Smooth muscle cell (in vitro differentiated cells): ENCODE measurements around the gene HRAS. TPM values are rescaled to one million over a fixed set of nuclear protein-coding genes. Genes with fewer than 3 reads are reported as not detected.

Experiments
- DNase-seq: peaks from one replicate; lab custom pipeline; 2025; ENCODE audit not compliant: unreplicated experiment; lab: John Stamatoyannopoulos, UW
- H2AFZ ChIP-seq: fragments of 200-600 bp; sonication (generic); 2 replicates; pipeline ENCODE4 v1.6.0; 2016; ENCODE audit warnings: antibody characterized with exemption, low read depth, mild to moderate bottlenecking
- H3F3A ChIP-seq: fragments of 200-600 bp; sonication (generic); 2 replicates; pipeline ENCODE4 v1.6.0; 2017; ENCODE audit warnings: antibody characterized with exemption, low read depth
- H3K27ac ChIP-seq: fragments of 200-600 bp; sonication (generic); 2 replicates; pipeline ENCODE4 v1.5.1; 2016; ENCODE audit warnings: low read depth, mild to moderate bottlenecking
- H3K27me3 ChIP-seq: fragments of 200-600 bp; sonication (generic); 2 replicates; pipeline ENCODE4 v1.6.1; 2016; ENCODE audit warnings: low read depth, mild to moderate bottlenecking
- H3K36me3 ChIP-seq: fragments of 200-600 bp; sonication (generic); 2 replicates; pipeline ENCODE4 v1.5.1; 2016; ENCODE audit warnings: low read depth
- H3K4me1 ChIP-seq: fragments of 200-600 bp; sonication (generic); 2 replicates; pipeline ENCODE4 v1.5.1; 2016; ENCODE audit warnings: low read depth
- H3K4me2 ChIP-seq: fragments of 200-600 bp; sonication (generic); 2 replicates; pipeline ENCODE4 v1.6.0; 2016; ENCODE audit warnings: mild to moderate bottlenecking
- H3K4me3 ChIP-seq: fragments of 200-600 bp; sonication (generic); 2 replicates; pipeline ENCODE4 v1.5.1; 2016; ENCODE audit warnings: mild to moderate bottlenecking
- H3K79me2 ChIP-seq: fragments of 200-600 bp; sonication (generic); 2 replicates; pipeline ENCODE4 v1.6.0; 2016; ENCODE audit warnings: low read depth, mild to moderate bottlenecking
- H3K9ac ChIP-seq: fragments of 200-600 bp; sonication (generic); 2 replicates; pipeline ENCODE4 v1.6.0; 2016; ENCODE audit warnings: low read depth
- H3K9me3 ChIP-seq: fragments of 200-600 bp; sonication (generic); replicated peaks from 2 replicates; pipeline ENCODE4 v1.5.1; 2016; ENCODE audit warnings: low read depth
- H4K20me1 ChIP-seq: fragments of 200-600 bp; sonication (generic); 2 replicates; pipeline ENCODE4 v1.6.0; 2016; ENCODE audit warnings: low read depth
- CTCF ChIP-seq: fragments of 200-600 bp; sonication (generic); IDR thresholded peaks from 2 replicates; pipeline ENCODE4 v1.5.1; 2017; ENCODE audit warnings: borderline replicate concordance, mild to moderate bottlenecking, antibody characterized with exemption; ENCODE audit not compliant: insufficient read depth, poor library complexity, severe bottlenecking
- WGBS: methylation state at CpG from one replicate; pipeline ENCODE4 v1.1.7; 2016; ENCODE audit warnings: low lambda C conversion rate; 5-methylcytosine and 5-hydroxymethylcytosine counted together
- polyA plus RNA-seq: library from polyadenylated mRNA; unstranded; fragments of >200 nt; fragmentation: Nextera tagmentation; extraction: Ambion mirVana; gene quantifications from 2 replicates; pipeline ENCODE4 v1.2.1, GENCODE V29; 2016
- total RNA-seq: library from RNA; depleted of rRNA; stranded (reverse); fragments of >200 nt; gene quantifications from 2 replicates; pipeline ENCODE4 v1.2.3, GENCODE V29; 2014

Gene HRAS
- total and polyA plus RNA-seq, 2 experiments from 2014 or later = 39.9 to 59.1 TPM

GRCh38 chr11:545171-545570 lies 9.8 kb upstream of the HRAS start:
- no peak for TF ChIP-seq CTCF
- no peak overlapping the region for H3K4me2 ChIP-seq
- no peaks in the 10 kb centered on the region for H3K79me2 ChIP-seq
- WGBS = 90% methylated on average over 11 of the region's 11 CpGs
- no peaks in the 10 kb centered on the region for H4K20me1 ChIP-seq
- H2AFZ ChIP-seq = no peak overlapping the region
- DNase-seq = no peak
- H3K36me3 ChIP-seq = no peaks in the 10 kb centered on the region
- H3K9ac ChIP-seq = no peak overlapping the region
- no peaks in the 10 kb centered on the region for H3K27me3 ChIP-seq
- no peaks in the 10 kb centered on the region for H3F3A ChIP-seq
- H3K4me3 ChIP-seq = no peak overlapping the region
- H3K4me1 ChIP-seq = no peaks in the 10 kb centered on the region
- no peak overlapping the region for H3K27ac ChIP-seq
- H3K9me3 ChIP-seq = no peaks in the 10 kb centered on the region

- DNase-seq = no peak
- Histone ChIP-seq H3K27me3 (no peaks in the 10 kb centered on the region), H3F3A (no peaks in the 10 kb centered on the region), H3K4me3 (no peak overlapping the region), H3K9me3 (no peaks in the 10 kb centered on the region), H3K79me2 (no peaks in the 10 kb centered on the region), H2AFZ (no peak overlapping the region), H4K20me1 (no peaks in the 10 kb centered on the region), H3K4me1 (no peaks in the 10 kb centered on the region), H3K27ac (no peak overlapping the region), H3K4me2 (no peak overlapping the region), H3K36me3 (no peaks in the 10 kb centered on the region), H3K9ac (no peak overlapping the region)
- no peak for TF ChIP-seq CTCF
- 100% methylated on average over 1 of the region's 5 CpGs for WGBS
Observed at GRCh38 chr11:544817-545166, 9.4 kb upstream of the HRAS start.

GRCh38 chr11:541433-541885 lies 6.1 kb upstream of the HRAS start:
- H3K4me2 ChIP-seq = no peak overlapping the region
- no peaks in the 10 kb centered on the region for H3K27me3 ChIP-seq
- peaks cover 5% of the 10 kb centered on the region for H3K4me1 ChIP-seq
- no peak overlapping the region for H3K27ac ChIP-seq
- H3K36me3 ChIP-seq = no peaks in the 10 kb centered on the region
- no peak overlapping the region for H2AFZ ChIP-seq
- H3K79me2 ChIP-seq = no peaks in the 10 kb centered on the region
- no peak for TF ChIP-seq CTCF
- H3K4me3 ChIP-seq = no peak overlapping the region
- 94% methylated on average over 9 of the region's 20 CpGs for WGBS
- H3K9ac ChIP-seq = no peak overlapping the region
- no peaks in the 10 kb centered on the region for H3F3A ChIP-seq
- DNase-seq = no peak
- H4K20me1 ChIP-seq = no peaks in the 10 kb centered on the region
- H3K9me3 ChIP-seq = no peaks in the 10 kb centered on the region

GRCh38 chr11:540583-541432 lies 5.4 kb upstream of the HRAS start:
- DNase-seq = no peak

More at GRCh38 chr11:540583-541432, 5.4 kb upstream of the HRAS start:
- WGBS = 93% methylated on average over 23 of the region's 23 CpGs
- H3K9ac ChIP-seq = no peak overlapping the region
- H2AFZ ChIP-seq = no peak overlapping the region
- H3F3A ChIP-seq = no peaks in the 10 kb centered on the region
- no peaks in the 10 kb centered on the region for H3K36me3 ChIP-seq
- H3K4me1 ChIP-seq = peaks cover 5% of the 10 kb centered on the region
- no peak overlapping the region for H3K4me2 ChIP-seq
- H4K20me1 ChIP-seq = no peaks in the 10 kb centered on the region
- no peak overlapping the region for H3K4me3 ChIP-seq
- TF ChIP-seq CTCF = no peak
- no peaks in the 10 kb centered on the region for H3K27me3 ChIP-seq
- no peak overlapping the region for H3K27ac ChIP-seq
- no peaks in the 10 kb centered on the region for H3K79me2 ChIP-seq
- H3K9me3 ChIP-seq = no peaks in the 10 kb centered on the region
